Transverse colon (tissue), 4 donors: ENCODE measurements around the gene PLCL1. TPM values are rescaled to one million over a fixed set of nuclear protein-coding genes. Genes with fewer than 3 reads are reported as not detected.

Experiments used
- DNase-seq: peaks from one replicate; pipeline ENCODE4 v3.0.0-alpha.2; 2019
- H3K27ac ChIP-seq, 4 donors: fragments of 200-600 bp; sonication (generic); 2 replicates each; pipeline ENCODE4 v1.5.1; 2016 to 2018; ENCODE audit warnings: inconsistent platforms in 4 of 4
- H3K27me3 ChIP-seq: fragments of 200-600 bp; sonication (generic); 2 replicates; pipeline ENCODE4 v1.5.1; 2017; ENCODE audit warnings: inconsistent platforms
- H3K36me3 ChIP-seq, 4 donors: fragments of 200-600 bp; sonication (generic); 2 replicates each; pipeline ENCODE4 v1.5.1; 2017 to 2019; ENCODE audit warnings: inconsistent platforms in 4 of 4
- H3K4me1 ChIP-seq, 4 donors: fragments of 200-600 bp; sonication (generic); 2 replicates each; pipeline ENCODE4 v1.5.1; 2017 to 2020; ENCODE audit warnings: inconsistent platforms in 4 of 4
- H3K4me3 ChIP-seq, 4 donors: fragments of 200-600 bp; sonication (generic); 1 replicate in 1 of 4; 2 replicates in 3 of 4; pipeline versions ENCODE4 v1.5.1 to v1.6.1; 2017 to 2019; ENCODE audit warnings: inconsistent platforms in 4 of 4
- H3K9me3 ChIP-seq, 2 donors: fragments of 200-600 bp; sonication (generic); 2 replicates each; pipeline ENCODE4 v1.5.1; 2017 to 2019; ENCODE audit warnings: inconsistent platforms in 2 of 2
- CTCF ChIP-seq, 5 experiments: fragments of 200-600 bp in 3 of 5; fragments of 450-650 bp in 2 of 5; sonication (generic) in 3 of 5; IDR thresholded peaks; 1 replicate in 2 of 5; 2 replicates in 3 of 5; pipeline ENCODE4 v1.5.1; 2016 to 2017; ENCODE audit warnings: antibody characterized with exemption in 5 of 5, inconsistent platforms in 3 of 5, mild to moderate bottlenecking in 2 of 5, moderate library complexity in 1 of 5
- EP300 ChIP-seq: sonication (generic); formaldehyde crosslinking; IDR thresholded peaks from one replicate; pipeline ENCODE4 v1.6.1; 2017; ENCODE audit warnings: antibody characterized with exemption, low read depth
- POLR2A ChIP-seq: fragments of 450-650 bp; IDR thresholded peaks from one replicate; pipeline ENCODE4 v1.6.1; 2016; ENCODE audit warnings: antibody characterized with exemption, mild to moderate bottlenecking, moderate library complexity
- POLR2AphosphoS5 ChIP-seq, 3 donors: sonication (generic); formaldehyde crosslinking; IDR thresholded peaks; one replicate each; pipeline ENCODE4 v1.6.1; 2016; ENCODE audit warnings: antibody characterized with exemption in 3 of 3
- WGBS, 2 donors: methylation state at CpG; one replicate each; pipeline ENCODE4 v1.1.5; 2018; ENCODE audit warnings: low coverage in 1 of 2; 5-methylcytosine and 5-hydroxymethylcytosine counted together
- in situ Hi-C, 4 donors: fragments of 200-750 bp; cut with MboI; loops; one replicate each; pipeline versions ENCODE4 v1.15.0 to v1.15.1; 2017; ENCODE audit warnings: low sequenced_read_pairs in 3 of 4, low pct_ligation_motif_present in 1 of 4, low pct_unique_long_range_greater_than_20kb in 1 of 4
- intact Hi-C: fragments of 100-400 bp; cut with DNase I; formaldehyde crosslinking; loops from one replicate; pipeline ENCODE4 v1.15.1; 2023; ENCODE audit warnings: low total_unique reads
- total RNA-seq, 4 donors: library from RNA; depleted of rRNA; stranded (reverse); fragments of >200 nt; gene quantifications; one replicate each; pipeline ENCODE4 v1.1.0, GENCODE V29; 2016

The PLCL1 gene
- total RNA-seq, 4 donors from 2014 or later = 0.20 to 7.1 (median 5.3) TPM

GRCh38 chr2:198045227-198045626 is 240.8 kb downstream of the PLCL1 start:
- no peak for DNase-seq
- in situ Hi-C loops (no loop called here), intact Hi-C loops (no loop called here)
- H3K4me3 ChIP-seq = no peak overlapping the region
- no peak for TF ChIP-seq CTCF (IDR thresholded peaks at IDR 0.05)
- TF ChIP-seq POLR2A = no peak
- TF ChIP-seq POLR2AphosphoS5 (IDR thresholded peaks at IDR 0.05) = no peak
- TF ChIP-seq EP300 = no peak
- H3K27me3 ChIP-seq = no peaks in the 10 kb centered on the region
- H3K4me1 ChIP-seq = no peaks in the 10 kb centered on the region
- no peak overlapping the region for H3K27ac ChIP-seq
- no peaks in the 10 kb centered on the region for H3K9me3 ChIP-seq
- no peaks in the 10 kb centered on the region for H3K36me3 ChIP-seq

DNA sequence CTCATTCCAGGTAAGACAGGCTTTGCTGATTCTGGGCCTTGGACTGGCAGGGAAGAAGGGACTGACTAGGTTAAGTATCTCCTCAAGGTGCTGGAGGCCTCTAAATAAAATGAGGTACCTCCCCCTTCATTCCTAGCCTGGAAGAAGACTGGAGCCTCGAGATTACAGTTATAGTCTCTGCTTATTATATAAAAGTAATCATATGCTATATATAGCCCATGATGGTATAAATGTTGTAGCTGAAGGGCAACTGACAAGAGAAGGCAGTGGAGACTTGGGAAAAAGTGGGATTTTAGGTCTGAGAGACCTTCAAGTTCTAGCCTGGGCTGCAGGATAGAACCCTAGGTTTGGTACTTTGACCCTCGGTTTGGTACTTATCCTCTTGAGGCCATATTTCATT is 248.3 kb downstream of the PLCL1 start:
- Histone ChIP-seq H3K9me3 (no peaks in the 10 kb centered on the region), H3K27ac (no peak overlapping the region), H3K27me3 (no peaks in the 10 kb centered on the region), H3K36me3 (no peaks in the 10 kb centered on the region), H3K4me1 (no peaks in the 10 kb centered on the region), H3K4me3 (no peak overlapping the region)
- TF ChIP-seq POLR2A = no peak
- no peak for TF ChIP-seq POLR2AphosphoS5 (IDR thresholded peaks at IDR 0.05)
- no peak for TF ChIP-seq EP300
- TF ChIP-seq CTCF (IDR thresholded peaks at IDR 0.05) = no peak
- no peak for DNase-seq
- in situ Hi-C loops = no loop called here
- intact Hi-C loops = no loop called here
- WGBS, 2 donors = 62 to 80% methylated on average over 2 of the region's 2 CpGs

GRCh38 chr2:198053148-198053547 is 248.8 kb downstream of the PLCL1 start:
- Histone ChIP-seq H3K36me3 (no peaks in the 10 kb centered on the region), H3K27ac (no peak overlapping the region), H3K4me3 (no peak overlapping the region), H3K4me1 (no peaks in the 10 kb centered on the region), H3K9me3 (no peaks in the 10 kb centered on the region), H3K27me3 (no peaks in the 10 kb centered on the region)
- 88 to 100% methylated on average over 1 of the region's 1 CpG for WGBS, 2 donors
- intact Hi-C loops (no loop called here), in situ Hi-C loops (no loop called here)
- no peak for DNase-seq
- no peak for TF ChIP-seq POLR2A
- TF ChIP-seq EP300 = no peak
- no peak for TF ChIP-seq POLR2AphosphoS5 (IDR thresholded peaks at IDR 0.05)
- TF ChIP-seq CTCF (IDR thresholded peaks at IDR 0.05) = no peak

DNA sequence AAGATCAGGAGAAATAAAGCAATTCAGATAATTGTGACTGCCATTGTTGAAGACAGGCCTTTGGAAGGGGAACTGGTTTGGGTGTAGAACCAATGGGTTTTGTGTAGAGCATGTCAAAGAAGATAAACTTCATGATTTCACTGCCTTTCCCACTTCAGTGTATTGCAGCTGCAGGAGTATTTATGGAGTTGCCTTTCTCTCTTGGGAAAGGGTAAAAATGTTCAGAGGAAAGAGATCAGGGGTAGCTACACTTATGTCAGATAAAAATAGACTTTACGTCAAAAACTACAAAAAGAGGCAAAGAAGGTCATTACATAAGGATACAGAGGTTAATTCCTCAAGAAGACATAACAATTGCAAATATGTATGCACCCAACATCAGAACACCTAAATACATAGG is 249.4 kb downstream of the PLCL1 start:
- H3K4me1 ChIP-seq = no peaks in the 10 kb centered on the region
- intact Hi-C loops (no loop called here), in situ Hi-C loops (no loop called here)
- DNase-seq = no peak
- no peaks in the 10 kb centered on the region for H3K36me3 ChIP-seq
- H3K27me3 ChIP-seq = no peaks in the 10 kb centered on the region
- no peak overlapping the region for H3K27ac ChIP-seq
- H3K4me3 ChIP-seq = no peak overlapping the region
- 88 to 100% methylated on average over 1 of the region's 1 CpG for WGBS, 2 donors
- no peak for TF ChIP-seq POLR2AphosphoS5 (IDR thresholded peaks at IDR 0.05)
- no peak for TF ChIP-seq CTCF (IDR thresholded peaks at IDR 0.05)
- TF ChIP-seq POLR2A = no peak
- TF ChIP-seq EP300 = no peak
- no peaks in the 10 kb centered on the region for H3K9me3 ChIP-seq
